Measurements from ENCODE around the gene RNGTT.

Gene RNGTT

DNA sequence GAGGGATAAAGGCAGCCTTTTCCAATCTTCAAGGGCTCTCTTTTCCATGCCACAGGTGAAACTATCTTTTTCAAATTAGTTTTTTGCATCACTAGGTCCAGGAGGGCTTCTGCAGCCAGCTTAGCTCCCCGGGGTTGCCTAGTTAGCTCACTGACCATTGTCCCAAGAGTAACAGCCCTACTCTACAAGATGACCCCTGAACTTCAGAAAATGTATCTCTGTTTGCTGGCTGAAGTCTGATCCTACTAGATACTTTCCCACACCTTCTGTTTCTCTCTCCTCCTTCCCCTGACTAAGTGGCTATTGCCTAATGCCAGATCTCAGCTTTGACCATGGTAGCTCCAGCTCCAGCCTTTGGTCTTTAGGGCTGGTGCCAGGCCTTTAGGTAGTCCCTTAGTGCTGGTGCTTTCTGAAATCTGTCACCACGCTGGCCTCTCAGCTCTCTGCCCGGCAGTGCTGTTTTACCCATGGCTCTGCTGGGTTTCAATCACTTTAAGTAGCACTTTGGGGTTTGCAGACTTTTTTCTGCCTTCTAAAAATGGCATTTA lies 255.1 kb downstream of the RNGTT start:
- no peak for DNase-seq

DNA sequence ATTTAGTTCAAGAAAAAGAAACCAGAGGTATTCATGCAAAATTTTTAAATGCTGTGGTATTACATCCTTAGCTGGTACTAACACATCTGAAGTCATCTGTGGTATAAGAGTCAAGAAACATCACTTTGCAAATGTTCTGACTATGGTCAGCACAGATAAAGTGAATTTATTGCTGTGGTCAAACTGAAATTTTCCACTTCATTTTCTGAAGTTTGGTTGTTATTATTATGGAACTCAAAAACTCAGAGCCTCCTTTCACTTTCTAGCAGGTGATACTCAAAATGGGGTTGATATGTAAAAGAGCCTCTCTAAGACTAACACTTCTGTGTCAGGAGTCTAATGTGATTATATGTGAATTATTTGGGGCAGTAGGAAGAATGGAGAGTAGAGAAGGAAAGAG lies 257.8 kb downstream of the RNGTT start:
- DNase-seq = no peak

DNA sequence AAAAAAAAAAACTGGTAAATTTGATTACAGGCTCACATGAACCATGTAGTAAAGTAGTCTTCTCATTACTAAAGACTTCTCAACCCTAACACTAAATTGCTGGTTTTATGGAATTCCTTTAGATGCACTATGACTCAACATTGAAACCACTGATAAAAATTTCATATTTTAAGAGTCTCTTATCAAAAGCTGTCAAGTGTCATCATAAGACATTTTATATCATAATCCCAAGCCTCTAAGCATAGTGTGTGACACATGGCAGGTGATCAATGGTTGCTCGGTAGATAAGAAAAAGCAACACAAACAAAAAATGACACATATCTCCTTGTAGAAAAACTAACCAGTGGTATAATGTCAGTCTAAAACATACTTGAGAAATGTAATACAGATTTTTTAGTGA lies 258.4 kb downstream of the RNGTT start:
- DNase-seq = no peak

DNA sequence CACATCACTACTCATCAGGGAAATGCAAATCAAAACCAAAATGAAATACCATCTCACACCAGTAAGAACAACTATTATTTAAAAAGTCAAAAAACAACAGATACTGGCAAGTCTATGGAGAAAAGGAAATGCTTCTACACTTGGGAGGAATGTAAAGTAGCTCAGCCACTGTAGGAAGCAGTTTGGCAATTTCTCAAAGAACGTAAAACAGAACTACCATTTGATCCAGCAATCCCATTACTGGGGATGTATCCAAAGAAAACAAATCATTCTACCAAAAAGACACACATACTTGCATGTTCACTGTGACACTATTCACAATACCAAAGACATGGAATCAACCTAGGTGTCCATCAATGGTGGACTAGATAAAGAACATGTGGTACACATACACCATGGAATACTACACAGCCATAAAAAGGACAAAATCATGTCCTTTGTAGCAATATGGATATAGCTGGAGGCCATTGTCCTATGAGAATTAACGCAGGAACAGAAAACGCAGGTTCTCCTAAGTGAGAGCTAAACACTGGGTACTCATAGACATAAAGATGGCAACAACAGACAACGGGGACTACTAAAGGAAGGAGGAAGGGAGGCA lies 260.4 kb downstream of the RNGTT start:
- DNase-seq = no peak

DNA sequence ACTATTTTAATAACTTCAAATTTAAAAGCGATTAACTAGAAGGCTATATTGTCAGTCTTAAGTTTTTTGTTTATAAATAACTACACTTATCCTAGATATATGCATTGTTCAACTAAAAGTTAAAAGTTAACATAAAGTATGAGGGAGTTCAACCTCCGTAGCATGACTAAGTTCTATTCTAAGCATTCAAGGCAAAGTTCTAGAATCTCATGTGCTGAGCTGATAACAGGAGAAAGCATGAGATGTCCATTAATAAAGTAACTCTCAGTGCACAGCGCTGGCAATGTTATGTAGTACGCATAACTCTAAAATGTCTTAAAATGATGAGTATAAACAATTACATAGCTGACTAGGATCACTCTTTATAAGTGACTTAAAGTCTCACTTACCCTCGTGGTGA lies 264.8 kb downstream of the RNGTT start:
- no peak for DNase-seq

DNA sequence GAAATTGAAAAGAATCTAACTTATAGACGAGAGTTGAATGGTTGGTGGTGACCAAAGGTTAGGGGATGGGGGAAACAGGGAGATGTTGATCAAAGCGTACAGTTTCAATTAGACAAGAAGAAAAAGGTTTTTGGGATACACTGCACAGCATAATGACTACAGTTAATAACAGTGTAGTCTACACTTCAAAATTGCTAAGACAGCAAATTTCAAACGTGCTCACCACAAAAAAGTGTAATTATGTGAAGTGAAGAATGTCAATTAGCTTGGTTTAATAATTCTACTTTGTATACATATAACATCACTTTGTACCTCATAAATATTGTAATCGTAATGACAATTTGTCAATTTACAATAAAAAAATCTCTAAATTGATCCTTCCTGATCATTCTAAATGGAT lies 267.5 kb downstream of the RNGTT start:
- DNase-seq = no peak

DNA sequence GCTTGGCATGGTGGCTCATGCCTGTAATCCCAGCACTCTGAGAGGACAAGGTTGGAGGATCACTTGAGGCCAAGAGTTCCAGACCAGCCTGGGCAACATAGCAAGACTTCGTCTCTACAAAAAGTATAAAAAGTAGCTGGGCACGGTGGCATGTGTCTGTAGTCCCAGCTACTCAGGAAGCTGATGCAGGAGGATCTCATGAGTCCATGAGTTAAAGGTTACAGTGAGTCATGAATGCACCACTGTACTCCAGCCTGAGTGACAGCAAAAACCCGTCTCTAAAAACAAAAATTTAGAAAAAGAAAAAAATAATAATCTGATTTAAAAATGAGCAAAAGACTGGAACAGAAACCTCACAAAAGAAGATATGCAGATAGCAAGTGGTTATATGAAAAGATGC lies 279.7 kb downstream of the RNGTT start:
- no peak for DNase-seq

DNA sequence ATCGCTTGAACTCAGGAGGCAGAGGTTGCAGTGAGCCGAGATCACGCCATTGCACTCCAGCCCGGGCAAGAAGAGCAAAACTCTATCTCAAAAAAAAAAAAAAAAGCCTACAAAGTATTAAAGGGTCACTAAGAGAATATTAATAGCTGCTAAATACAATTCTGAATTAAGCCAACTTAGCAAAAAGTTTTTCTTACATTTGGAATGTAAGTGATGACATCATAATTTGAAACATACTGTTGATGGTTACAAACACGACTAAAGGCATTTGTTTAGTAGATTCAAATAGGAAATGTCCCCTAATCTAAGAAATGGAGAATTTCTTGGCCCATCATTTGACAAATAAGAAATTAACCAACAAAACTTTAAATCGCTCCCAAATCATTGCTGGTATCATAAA lies 282.8 kb downstream of the RNGTT start:
- no peak for DNase-seq

DNA sequence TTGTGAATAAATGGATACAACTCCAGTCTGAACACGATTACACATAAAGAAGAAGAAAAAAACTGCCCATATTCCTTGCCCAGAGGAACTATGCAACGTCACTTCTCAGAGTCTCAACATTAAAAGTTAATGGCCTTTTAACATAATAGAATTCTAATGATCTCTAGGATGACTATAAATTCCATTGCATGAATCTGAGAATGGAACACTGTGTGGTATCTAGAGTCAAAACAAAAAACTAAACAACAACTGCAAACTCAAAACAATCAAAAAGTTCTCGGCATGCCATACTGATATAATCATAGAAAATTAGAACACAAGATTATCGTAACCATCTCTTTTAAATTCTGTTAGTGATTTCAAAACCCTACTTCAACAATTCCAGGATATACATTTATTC lies 283.6 kb downstream of the RNGTT start:
- DNase-seq = no peak

DNA sequence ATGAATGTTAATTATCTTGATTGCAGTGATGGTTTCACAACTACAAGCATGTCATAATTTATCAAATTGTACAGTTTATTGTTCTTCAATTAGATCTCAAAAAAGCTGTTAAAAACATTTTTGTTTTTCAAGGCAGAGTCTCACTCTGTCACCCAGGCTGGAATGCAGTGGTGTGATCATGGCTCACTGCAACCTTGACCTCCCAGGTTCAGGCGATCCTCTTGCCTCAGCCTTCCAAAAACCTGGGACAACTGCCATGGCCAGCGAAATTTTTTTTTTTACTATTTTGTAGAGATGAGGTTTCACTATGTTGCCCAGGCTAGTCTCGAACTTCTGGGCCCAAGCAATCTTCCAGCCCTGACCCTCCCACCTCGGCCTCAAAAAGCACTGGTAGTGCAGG lies 286.1 kb downstream of the RNGTT start:
- no peak for DNase-seq

DNA sequence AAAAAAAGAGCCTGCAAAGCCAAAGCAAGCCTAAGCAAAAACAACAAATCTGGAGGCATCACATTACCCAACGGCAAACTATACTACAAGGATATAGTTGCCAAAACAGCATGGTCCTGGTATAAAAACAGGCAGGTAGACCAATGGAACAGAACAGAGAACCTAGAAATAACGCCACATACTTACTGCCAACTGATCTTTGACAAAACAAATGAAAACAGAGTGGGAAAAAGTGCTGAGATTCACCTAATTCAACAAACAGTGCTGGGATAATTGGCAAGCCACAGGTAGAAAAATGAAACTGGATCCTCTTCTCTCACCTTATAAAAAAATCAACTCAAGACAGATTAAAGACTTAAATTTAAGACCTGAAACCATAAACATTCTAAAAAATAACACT lies 291.8 kb downstream of the RNGTT start:
- no peak for DNase-seq

DNA sequence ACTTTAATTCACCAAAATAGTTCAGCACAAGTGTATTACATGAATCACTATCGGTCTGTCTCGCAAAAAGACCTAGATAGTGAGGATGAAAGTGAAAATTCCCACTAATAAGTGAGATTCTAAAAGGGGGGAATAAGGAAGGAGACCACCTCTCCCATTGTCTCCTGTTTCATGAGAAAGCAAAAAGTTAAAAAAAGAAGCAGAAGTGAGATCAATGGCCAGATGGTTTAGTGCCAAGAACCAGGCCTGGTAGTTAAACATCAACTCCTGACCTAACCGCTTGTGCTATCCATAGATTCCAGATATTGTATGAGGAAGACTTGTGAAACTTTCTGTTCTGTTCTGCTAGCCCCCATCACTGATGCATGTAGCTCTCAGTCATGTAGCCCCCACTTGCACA lies 293.0 kb downstream of the RNGTT start:
- DNase-seq = no peak

DNA sequence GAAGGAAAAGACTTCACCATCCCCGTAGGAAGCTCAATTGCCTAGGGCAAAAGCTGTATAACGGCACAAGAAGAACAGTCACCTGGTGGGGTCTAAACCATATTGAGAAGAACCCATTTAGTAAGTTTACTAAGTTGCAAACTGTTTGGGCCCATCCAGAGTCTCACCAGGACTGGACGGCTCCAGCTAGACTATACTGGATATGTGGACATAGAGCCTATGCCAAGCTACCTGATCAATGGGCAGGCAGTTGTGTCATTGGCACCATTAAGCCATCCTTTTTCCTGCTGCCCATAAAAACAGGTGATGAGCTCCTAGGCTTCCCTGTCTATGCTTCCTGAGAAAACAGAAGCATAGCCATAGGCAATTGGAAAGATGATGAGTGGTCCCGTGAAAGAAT lies 293.9 kb downstream of the RNGTT start:
- no peak for DNase-seq

DNA sequence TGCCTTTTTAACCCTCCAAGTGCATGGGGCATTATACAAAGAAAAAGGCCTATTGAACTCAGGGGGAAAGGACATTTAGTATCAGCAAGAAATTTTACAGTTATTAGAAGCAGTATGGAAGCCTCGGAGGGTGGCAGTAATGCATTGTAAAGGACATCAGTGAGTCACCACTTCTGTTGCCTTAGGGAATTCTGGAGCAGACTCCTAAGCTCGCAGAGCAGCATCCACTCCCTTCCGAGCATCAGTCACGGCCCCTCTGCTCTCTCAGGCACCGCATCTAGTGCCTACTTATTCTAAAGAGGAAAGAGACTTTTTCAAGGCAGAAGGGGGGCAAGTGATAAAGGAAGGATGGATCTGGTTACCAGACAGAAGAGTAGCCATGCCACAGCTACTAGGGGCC lies 296.5 kb downstream of the RNGTT start:
- DNase-seq = no peak

DNA sequence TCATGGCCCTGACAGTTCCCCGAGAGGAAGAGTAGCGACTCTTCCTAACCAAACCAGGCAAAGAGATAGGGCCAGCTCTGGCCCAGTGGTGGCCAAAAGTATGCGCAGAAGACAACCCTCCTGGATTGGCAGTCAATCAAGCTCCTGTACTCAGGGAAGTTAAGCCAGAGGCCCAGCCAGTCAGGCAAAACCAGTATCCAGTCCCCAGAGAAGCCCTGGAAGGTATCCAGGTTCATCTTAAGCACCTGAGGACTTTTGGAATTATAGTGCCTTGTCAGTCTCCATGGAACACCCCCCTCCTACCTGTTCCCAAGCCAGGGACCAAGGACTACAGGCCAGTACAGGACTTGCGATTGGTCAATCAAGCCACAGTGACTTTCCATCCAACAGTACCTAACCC lies 298.3 kb downstream of the RNGTT start:
- no peak for DNase-seq

DNA sequence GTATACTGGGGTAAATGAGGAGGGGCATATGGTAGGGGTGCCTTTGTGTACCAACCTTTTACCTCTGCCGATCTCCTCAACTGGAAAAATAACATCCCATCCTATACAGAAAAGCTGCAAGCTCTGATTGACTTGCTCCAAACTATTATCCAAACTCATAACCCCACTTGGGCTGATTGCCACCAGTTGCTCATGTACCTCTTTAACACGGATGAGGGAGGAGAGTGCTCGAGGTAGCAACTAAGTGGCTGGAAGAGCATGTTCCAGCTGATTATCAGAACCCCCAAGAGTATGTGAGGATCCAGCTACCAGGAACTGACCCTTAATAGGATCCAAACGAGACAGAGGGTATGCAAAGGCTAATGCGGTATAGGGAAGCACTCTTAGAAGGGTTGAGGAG lies 299.6 kb downstream of the RNGTT start:
- no peak for DNase-seq

DNA sequence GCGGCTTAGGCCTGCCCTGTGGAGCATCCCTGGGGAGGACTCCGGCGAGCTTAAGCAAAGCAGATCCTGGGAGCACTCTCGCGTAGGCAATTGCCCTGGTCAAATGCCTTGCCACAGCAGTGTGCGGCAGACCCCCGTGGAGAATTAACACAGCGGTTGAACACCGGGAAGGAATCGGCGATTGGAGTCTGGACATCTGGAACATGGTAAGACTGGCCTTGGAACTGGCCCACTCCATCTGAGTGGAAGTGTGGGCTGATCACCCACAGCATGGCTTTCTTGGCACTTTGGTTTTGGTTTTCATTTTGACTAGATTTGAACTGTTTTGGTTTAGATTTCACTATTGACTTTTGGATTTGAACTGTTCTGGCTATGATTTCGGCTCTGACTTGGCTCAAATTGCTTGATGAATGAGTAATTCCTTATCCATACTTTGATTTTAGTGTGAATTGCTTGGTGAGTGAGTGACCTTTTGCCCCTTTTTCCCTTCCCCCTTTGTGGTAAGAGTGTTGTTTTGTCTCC lies 300.7 kb downstream of the RNGTT start:
- DNase-seq = no peak

DNA sequence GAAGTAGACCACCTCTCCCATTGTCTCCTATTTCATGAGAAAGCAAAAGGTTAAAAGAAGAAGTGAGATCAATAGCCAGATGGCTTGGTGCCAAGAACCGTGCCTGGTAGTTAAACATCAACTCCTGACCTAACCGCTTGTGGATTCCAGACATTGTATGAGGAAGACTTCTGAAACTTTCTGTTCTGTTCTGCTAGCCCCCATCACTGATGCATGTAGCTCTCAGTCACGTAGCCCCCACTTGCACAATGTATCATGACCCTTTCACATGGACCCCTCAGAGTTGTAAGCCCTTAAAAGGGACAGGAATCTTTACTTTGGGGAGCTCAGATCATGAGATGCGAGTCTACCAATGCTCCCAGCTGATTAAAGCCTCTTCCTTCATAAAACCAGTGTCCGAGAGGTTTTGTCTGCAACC lies 301.2 kb downstream of the RNGTT start:
- DNase-seq = no peak

DNA sequence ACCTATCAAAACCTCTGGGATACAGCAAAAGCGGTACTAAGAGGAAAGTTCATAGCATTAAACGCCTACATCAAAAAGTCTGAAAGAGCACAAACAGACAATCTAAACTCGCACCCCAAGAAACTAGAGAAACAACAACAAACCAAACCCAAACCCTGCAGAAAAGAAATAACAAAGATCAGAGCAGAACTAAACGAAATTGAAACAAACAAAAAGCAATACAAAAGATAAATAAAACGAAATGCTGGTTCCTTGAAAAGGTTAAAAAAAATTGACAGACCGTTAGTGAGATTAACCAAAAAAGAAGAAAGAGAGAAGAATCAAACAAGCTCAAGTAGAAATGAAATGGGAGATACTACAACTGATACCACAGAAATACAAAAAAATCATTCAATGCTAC lies 302.3 kb downstream of the RNGTT start:
- DNase-seq = no peak

DNA sequence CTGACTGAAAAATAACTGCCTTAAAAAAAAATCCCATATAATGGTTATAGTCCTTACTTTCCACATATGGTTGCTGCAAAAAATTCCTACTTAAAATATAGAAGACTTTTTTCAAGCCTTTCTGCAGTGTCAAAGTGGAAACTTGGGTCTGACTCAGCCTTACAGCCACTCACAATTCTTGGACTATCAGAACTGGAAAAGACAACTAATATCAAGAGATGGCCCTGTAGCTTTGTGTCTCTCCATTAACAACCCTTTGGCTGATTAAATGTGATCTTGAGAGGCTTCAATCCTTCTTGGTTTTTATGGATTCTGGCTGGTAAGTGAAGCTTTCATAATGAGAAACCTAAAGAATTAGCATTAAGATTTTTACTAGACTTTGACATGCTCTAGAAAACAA lies 307.8 kb downstream of the RNGTT start:
- no peak for DNase-seq

DNA sequence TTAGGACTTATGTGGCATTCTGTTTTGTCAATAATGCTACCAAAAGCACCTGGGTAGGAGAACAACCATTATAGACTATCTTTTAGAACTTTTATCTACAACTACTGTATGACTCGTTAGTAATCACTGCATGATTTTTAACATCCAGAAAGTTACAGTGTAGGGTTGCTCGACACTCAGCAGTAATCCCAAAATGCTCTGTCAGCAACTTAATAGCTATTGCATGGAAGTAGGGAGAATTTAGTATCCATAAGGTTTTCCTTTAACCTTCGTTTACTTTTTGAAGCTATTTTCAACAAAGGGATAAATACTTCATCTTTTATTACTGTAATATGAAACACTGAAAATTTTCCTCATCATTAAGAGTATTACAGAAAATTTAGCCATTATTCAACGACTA lies 309.5 kb downstream of the RNGTT start:
- no peak for DNase-seq

DNA sequence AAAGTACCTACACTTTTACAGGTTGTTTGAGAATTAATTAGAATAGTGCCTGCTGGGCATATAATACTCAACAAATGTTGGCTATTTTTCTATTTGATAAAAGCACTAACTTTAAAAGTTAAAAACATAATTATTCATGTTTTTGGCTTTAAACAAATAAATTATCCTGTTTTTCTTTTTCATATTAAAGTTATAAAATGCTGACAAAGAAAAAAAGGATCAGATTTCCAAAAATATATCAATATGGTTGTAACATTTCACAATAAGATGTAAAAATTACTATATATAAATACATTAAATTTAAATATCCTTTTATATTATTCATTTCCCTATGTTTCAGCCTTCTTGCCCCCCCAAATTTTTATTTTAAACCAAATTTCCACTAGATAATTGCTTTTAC lies 312.0 kb downstream of the RNGTT start:
- no peak for DNase-seq

DNA sequence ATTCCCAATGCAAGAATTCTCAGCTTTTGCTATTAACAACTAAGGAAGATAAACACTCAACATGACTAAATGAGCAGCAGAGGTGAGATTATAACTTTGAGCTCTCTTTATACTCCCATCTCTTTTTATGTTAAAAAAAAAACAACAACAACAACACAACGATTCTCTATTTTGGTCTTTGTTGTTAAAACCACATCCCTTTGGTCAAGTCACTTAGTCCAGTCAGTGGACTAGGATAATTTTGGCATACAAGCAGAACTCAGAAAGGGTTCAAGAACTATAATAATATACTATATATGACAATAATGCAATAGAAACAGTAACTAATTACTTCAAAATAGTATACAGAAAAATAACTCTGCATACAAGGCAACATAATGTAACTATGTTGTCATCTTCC lies 312.4 kb downstream of the RNGTT start:
- no peak for DNase-seq

DNA sequence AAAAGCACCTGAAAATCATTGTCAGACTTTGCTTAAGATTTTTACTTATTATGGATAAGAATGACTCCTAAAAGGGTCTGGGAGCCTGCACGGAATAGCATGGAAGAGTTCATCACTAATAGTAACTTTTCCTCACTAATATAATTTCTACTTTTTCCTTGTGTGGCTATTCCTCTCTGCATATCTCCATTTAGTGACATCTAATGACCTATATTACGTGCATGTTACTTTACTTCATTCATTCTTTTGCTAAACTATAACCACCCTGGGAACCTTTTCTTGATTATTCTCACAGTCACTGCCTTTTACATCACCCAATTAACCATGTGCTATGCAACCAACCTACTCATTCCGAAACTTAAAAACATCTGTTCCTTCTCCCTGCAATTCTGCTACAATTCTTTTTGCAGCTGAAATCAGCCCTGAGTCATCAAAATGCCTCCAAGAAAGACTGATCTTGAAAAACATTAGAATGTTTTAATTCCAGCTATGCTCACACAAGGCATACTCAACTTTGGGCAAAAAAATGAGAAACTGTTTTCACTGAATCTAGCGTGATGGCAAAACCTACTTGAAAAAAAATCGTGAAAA lies 313.3 kb downstream of the RNGTT start:
- DNase-seq = no peak

All from hippocampal formation (tissue), 2 donors.